H9 (cell line): ENCODE data around the gene CD248. TPM values are rescaled to one million over a fixed set of nuclear protein-coding genes. Genes with fewer than 3 reads are reported as not detected.

ENCODE experiments used
- DNase-seq: peaks from one replicate; pipeline ENCODE4 v3.0.0-alpha.2; 2017
- H2AFZ ChIP-seq: one replicate; pipeline ENCODE4 v1.6.1; 2013; ENCODE audit warnings: mild to moderate bottlenecking, low read length, control low read depth, moderate library complexity
- H2AK5ac ChIP-seq: 2 replicates; pipeline ENCODE4 v1.6.1; 2013; ENCODE audit warnings: low read length, control low read depth, mixed read lengths; ENCODE audit not compliant: insufficient read length
- H2BK120ac ChIP-seq: one replicate; pipeline ENCODE4 v1.6.1; 2013; ENCODE audit warnings: low read depth, mild to moderate bottlenecking, low read length, control low read depth, inconsistent platforms; ENCODE audit not compliant: poor library complexity, severe bottlenecking
- H2BK12ac ChIP-seq: 2 replicates; pipeline ENCODE4 v1.6.1; 2013; ENCODE audit warnings: low read length, control low read depth, mixed read lengths, low read depth; ENCODE audit not compliant: insufficient read length
- H2BK15ac ChIP-seq: 2 replicates; pipeline ENCODE4 v1.6.1; 2013; ENCODE audit warnings: low read depth, low read length, control low read depth
- H2BK20ac ChIP-seq: one replicate; pipeline ENCODE4 v1.6.1; 2013; ENCODE audit warnings: low read depth, mild to moderate bottlenecking, low read length, control low read depth, inconsistent platforms; ENCODE audit not compliant: poor library complexity, severe bottlenecking
- H2BK5ac ChIP-seq: 2 replicates; pipeline ENCODE4 v1.6.1; 2013; ENCODE audit warnings: low read length, control low read depth, mixed read lengths; ENCODE audit not compliant: insufficient read length
- H3K14ac ChIP-seq: 2 replicates; pipeline ENCODE4 v1.6.1; 2013; ENCODE audit warnings: low read length, control low read depth; ENCODE audit not compliant: insufficient read depth
- H3K18ac ChIP-seq: 2 replicates; pipeline ENCODE4 v1.6.1; 2013; ENCODE audit warnings: low read depth, mild to moderate bottlenecking, mixed read lengths, low read length, control low read depth; ENCODE audit not compliant: insufficient read length
- H3K23ac ChIP-seq: 2 replicates; pipeline ENCODE4 v1.6.1; 2013; ENCODE audit warnings: low read length, control low read depth, mixed read lengths, low read depth; ENCODE audit not compliant: insufficient read length
- H3K23me2 ChIP-seq: 2 replicates; pipeline ENCODE4 v1.6.1; 2013; ENCODE audit warnings: low read depth, mild to moderate bottlenecking, mixed read lengths, low read length, control low read depth; ENCODE audit not compliant: insufficient read length, poor library complexity, severe bottlenecking
- H3K27ac ChIP-seq: 2 replicates; pipeline ENCODE4 v1.5.1; 2013; ENCODE audit warnings: low read length, control low read depth, mixed read lengths, low read depth; ENCODE audit not compliant: insufficient read length
- H3K27me3 ChIP-seq: 2 replicates; pipeline ENCODE4 v1.6.1; 2013; ENCODE audit warnings: low read length, control low read depth, inconsistent platforms; ENCODE audit not compliant: insufficient read depth
- H3K4ac ChIP-seq: 2 replicates; pipeline ENCODE4 v1.6.1; 2013; ENCODE audit warnings: low read depth, mild to moderate bottlenecking, control low read depth, inconsistent platforms, low read length, moderate library complexity
- H3K4me1 ChIP-seq: 2 replicates; pipeline ENCODE4 v1.6.1; 2013; ENCODE audit warnings: low read length, control low read depth, inconsistent platforms; ENCODE audit not compliant: insufficient read depth
- H3K4me2 ChIP-seq: 2 replicates; pipeline ENCODE4 v1.6.1; 2013; ENCODE audit warnings: low read length, control low read depth, mixed read lengths; ENCODE audit not compliant: insufficient read length, insufficient read depth
- H3K56ac ChIP-seq: 2 replicates; pipeline ENCODE4 v1.6.1; 2013; ENCODE audit warnings: low read depth, mild to moderate bottlenecking, mixed read lengths, low read length, control low read depth; ENCODE audit not compliant: insufficient read length
- H3K79me1 ChIP-seq: 2 replicates; pipeline ENCODE4 v1.6.1; 2013; ENCODE audit warnings: low read depth, mild to moderate bottlenecking, moderate library complexity, low read length, control low read depth, inconsistent platforms; ENCODE audit not compliant: insufficient read depth, poor library complexity, severe bottlenecking
- H3K79me2 ChIP-seq: 2 replicates; pipeline ENCODE4 v1.6.1; 2013; ENCODE audit warnings: low read length, control low read depth, inconsistent platforms; ENCODE audit not compliant: insufficient read depth
- H3K9ac ChIP-seq: 2 replicates; pipeline ENCODE4 v1.6.1; 2013; ENCODE audit warnings: low read length, control low read depth, mixed read lengths; ENCODE audit not compliant: insufficient read length; ENCODE audit errors: extremely low read depth
- H3K9me3 ChIP-seq: one replicate; pipeline ENCODE4 v1.6.1; 2013; ENCODE audit warnings: low read depth, low read length, inconsistent platforms; ENCODE audit not compliant: control insufficient read depth
- H3T11ph ChIP-seq: one replicate; pipeline ENCODE4 v1.6.1; 2013; ENCODE audit warnings: mild to moderate bottlenecking, low read length, control low read depth, inconsistent platforms
- H4K20me1 ChIP-seq: one replicate; pipeline ENCODE4 v1.6.1; 2013; ENCODE audit not compliant: control insufficient read depth, insufficient read length, insufficient read depth
- H4K5ac ChIP-seq: 2 replicates; pipeline ENCODE4 v1.6.1; 2013; ENCODE audit warnings: low read depth, mild to moderate bottlenecking, mixed read lengths, low read length, control low read depth; ENCODE audit not compliant: insufficient read length
- H4K8ac ChIP-seq: replicated peaks from 2 replicates; pipeline ENCODE4 v1.6.1; 2013; ENCODE audit warnings: low read length, control low read depth, mixed read lengths, low read depth; ENCODE audit not compliant: insufficient read length
- H4K91ac ChIP-seq: 2 replicates; pipeline ENCODE4 v1.6.1; 2013; ENCODE audit warnings: low read depth, mild to moderate bottlenecking, moderate library complexity, mixed read lengths, low read length, control low read depth; ENCODE audit not compliant: insufficient read length
- H3K27ac Mint-ChIP-seq, 3 experiments: 2 replicates in 2 of 3; 3 replicates in 1 of 3; pipeline ENCODE4 v1.8.0; 2020 to 2021; ENCODE audit warnings: mixed read lengths in 3 of 3, mild to moderate bottlenecking in 1 of 3, moderate library complexity in 1 of 3
- H3K27me3 Mint-ChIP-seq: 2 replicates; pipeline ENCODE4 v1.8.0; 2021; ENCODE audit warnings: low read depth, mild to moderate bottlenecking, moderate library complexity, mixed read lengths
- H3K36me3 Mint-ChIP-seq, 3 experiments: 2 replicates in 2 of 3; 3 replicates in 1 of 3; pipeline ENCODE4 v1.8.0; 2020 to 2021; ENCODE audit warnings: low read depth in 3 of 3, mixed read lengths in 3 of 3; ENCODE audit not compliant: insufficient read depth in 1 of 3
- H3K4me1 Mint-ChIP-seq, 2 experiments: 2 replicates each; pipeline ENCODE4 v1.8.0; 2020; ENCODE audit warnings: mixed read lengths in 2 of 2
- H3K4me3 Mint-ChIP-seq, 2 experiments: 2 replicates in 1 of 2; 3 replicates in 1 of 2; pipeline ENCODE4 v1.8.0; 2020 to 2021; ENCODE audit warnings: mild to moderate bottlenecking in 2 of 2, mixed read lengths in 2 of 2, moderate library complexity in 1 of 2
- H3K9me3 Mint-ChIP-seq, 2 experiments: 2 replicates in 1 of 2; 3 replicates in 1 of 2; pipeline ENCODE4 v1.8.0; 2020; ENCODE audit warnings: mild to moderate bottlenecking in 2 of 2, mixed read lengths in 2 of 2, moderate library complexity in 1 of 2
- WGBS: extraction: QIAGEN DNeasy Blood & Tissue Kit; methylation state at CpG from one replicate; pipeline ENCODE4 v1.1.7; 2013; ENCODE audit warnings: missing lambda C conversion rate, low lambda C conversion rate, mixed read lengths; ENCODE audit not compliant: insufficient read length; ENCODE audit errors: extremely low coverage; 5-methylcytosine and 5-hydroxymethylcytosine counted together
- total RNA-seq: library from RNA; stranded (reverse); gene quantifications from 2 replicates; pipeline ENCODE4 v1.2.1, GENCODE V29; 2021
- TF ChIP-seq, protein P1 (sequence below): fragments of 200-600 bp; sonication (generic); conservative IDR thresholded peaks from 3 replicates; pipeline ENCODE4 v1.8.0; 2021; ENCODE audit warnings: antibody characterized with exemption, mild to moderate bottlenecking

CD248 gene
- total RNA-seq, 1 experiment from 2014 or later = 1.5 TPM

DNA sequence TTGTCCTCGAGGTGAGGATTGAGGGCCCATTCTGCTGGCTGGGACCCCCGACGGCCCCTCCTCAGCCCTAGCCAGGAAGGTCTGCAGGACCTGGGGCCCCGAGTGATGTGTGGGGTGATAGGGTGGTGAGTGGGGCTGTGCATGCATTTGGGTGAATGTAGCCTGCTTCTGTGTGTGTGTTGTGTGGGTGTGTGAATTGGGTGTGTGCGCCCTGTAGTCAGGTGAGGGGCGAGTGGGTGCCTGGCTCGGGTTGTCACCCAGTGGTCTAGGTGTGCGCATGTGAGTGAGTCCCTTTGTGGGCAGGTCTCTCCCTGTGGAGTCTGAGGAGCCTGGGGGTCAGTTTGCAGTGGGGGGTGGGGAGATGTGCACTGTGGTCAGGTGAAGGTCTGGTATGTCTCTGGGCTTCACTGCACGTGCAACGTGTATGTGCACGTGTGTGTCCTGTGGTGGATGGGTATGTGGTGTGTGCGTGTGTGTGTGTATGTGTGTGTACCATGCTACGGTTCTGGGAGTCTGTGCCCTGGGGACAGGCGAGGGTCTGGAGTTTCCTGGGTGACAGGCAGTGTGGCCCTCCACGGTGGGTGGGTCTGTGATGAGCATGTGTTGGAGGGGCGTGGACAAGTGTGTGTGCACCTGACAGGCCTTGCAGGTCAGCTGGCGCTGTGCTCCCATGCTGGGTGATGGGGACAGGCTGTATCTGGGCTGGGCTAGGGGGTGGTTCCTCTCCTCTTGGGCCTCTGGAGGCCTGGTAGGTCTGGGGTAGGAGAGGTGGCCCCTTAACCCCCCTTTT is 24.1 kb downstream of the CD248 start:
- Histone ChIP-seq H3K18ac (no peak overlapping the region), H4K5ac (no peak overlapping the region), H2BK12ac (no peak overlapping the region), H3K79me1 (no peaks in the 10 kb centered on the region), H2BK5ac (no peak overlapping the region), H3K9me3 (no peaks in the 10 kb centered on the region), H2AFZ (no peak overlapping the region), H3K23me2 (peaks cover 13% of the 10 kb centered on the region), H3T11ph (no peak overlapping the region), H4K8ac (no peak overlapping the region), H3K27ac (no peak overlapping the region), H3K27me3 (peaks cover 8% of the 10 kb centered on the region; the same call in 1 of the 2 replicates), H4K91ac (no peak overlapping the region), H4K20me1 (no peaks in the 10 kb centered on the region), H3K4me2 (peak overlapping the region; percentile 3), H2BK120ac (no peak overlapping the region), H3K9ac (no peak overlapping the region), H2AK5ac (no peak overlapping the region), H2BK15ac (no peak overlapping the region), H3K4me1 (peaks cover 6% of the 10 kb centered on the region), H3K14ac (peak overlapping the region; percentile 12; the same call in 1 of the 2 replicates), H3K23ac (no peak overlapping the region), H3K56ac (no peak overlapping the region), H2BK20ac (no peak overlapping the region), H3K79me2 (peaks cover 1% of the 10 kb centered on the region; the same call in 1 of the 2 replicates), H3K4ac (no peak overlapping the region)
- H3K4me3 Mint-ChIP-seq = peak overlapping the region; percentile 52 to 80
- TF ChIP-seq, protein P1, sequence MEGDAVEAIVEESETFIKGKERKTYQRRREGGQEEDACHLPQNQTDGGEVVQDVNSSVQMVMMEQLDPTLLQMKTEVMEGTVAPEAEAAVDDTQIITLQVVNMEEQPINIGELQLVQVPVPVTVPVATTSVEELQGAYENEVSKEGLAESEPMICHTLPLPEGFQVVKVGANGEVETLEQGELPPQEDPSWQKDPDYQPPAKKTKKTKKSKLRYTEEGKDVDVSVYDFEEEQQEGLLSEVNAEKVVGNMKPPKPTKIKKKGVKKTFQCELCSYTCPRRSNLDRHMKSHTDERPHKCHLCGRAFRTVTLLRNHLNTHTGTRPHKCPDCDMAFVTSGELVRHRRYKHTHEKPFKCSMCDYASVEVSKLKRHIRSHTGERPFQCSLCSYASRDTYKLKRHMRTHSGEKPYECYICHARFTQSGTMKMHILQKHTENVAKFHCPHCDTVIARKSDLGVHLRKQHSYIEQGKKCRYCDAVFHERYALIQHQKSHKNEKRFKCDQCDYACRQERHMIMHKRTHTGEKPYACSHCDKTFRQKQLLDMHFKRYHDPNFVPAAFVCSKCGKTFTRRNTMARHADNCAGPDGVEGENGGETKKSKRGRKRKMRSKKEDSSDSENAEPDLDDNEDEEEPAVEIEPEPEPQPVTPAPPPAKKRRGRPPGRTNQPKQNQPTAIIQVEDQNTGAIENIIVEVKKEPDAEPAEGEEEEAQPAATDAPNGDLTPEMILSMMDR = no peak
- peaks cover 42% of the 10 kb centered on the region for H3K27me3 Mint-ChIP-seq
- no peak overlapping the region for H3K27ac Mint-ChIP-seq
- DNase-seq = no peak
- WGBS = no CpG with 5 or more reads among the region's 17 CpGs
- peaks cover 0 to 2% (median 0%) of the 10 kb centered on the region in 3 experiments; a peak in 2 of 7 replicates for H3K36me3 Mint-ChIP-seq
- peaks cover 22 to 33% of the 10 kb centered on the region in 2 experiments for H3K4me1 Mint-ChIP-seq
- H3K9me3 Mint-ChIP-seq = no peaks in the 10 kb centered on the region
